Lung (tissue), 12 donors: Measurements from ENCODE around the gene TIGAR. TPM values are rescaled to one million over a fixed set of nuclear protein-coding genes. Genes with fewer than 3 reads are reported as not detected.
A peak's percentile ranks its signal among the peaks of the same experiment; 100 is the strongest.

Experiments used
- ATAC-seq: fragments of 200-7000 bp; cut with Tn5 transposase; one replicate; pipeline ENCODE4 v1.9.1; 2020; ENCODE audit warnings: moderate number of reproducible peaks; ENCODE audit not compliant: insufficient read depth, low FRiP score
- DNase-seq, 3 donors: peaks; one replicate each; pipeline ENCODE4 v3.0.0-alpha.2; 2013 to 2017
- H3K27ac ChIP-seq, 2 donors: one replicate each; pipeline ENCODE4 v1.5.1; 2013; ENCODE audit warnings: mild to moderate bottlenecking in 2 of 2, moderate library complexity in 2 of 2, control low read depth in 1 of 2, inconsistent platforms in 1 of 2, low read depth in 1 of 2, low read length in 1 of 2
- H3K27me3 ChIP-seq, 3 donors: one replicate each; pipeline ENCODE4 v1.5.1; 2013; ENCODE audit warnings: low read length in 2 of 3; ENCODE audit not compliant: control insufficient read depth in 3 of 3, insufficient read depth in 3 of 3
- H3K36me3 ChIP-seq, 4 donors: one replicate each; pipeline ENCODE4 v1.5.1; 2013; ENCODE audit warnings: low read length in 4 of 4, mild to moderate bottlenecking in 1 of 4, moderate library complexity in 1 of 4; ENCODE audit not compliant: control insufficient read depth in 4 of 4, insufficient read depth in 4 of 4
- H3K4me1 ChIP-seq, 5 donors: one replicate each; pipeline ENCODE4 v1.5.1; 2013; ENCODE audit warnings: low read length in 5 of 5, mild to moderate bottlenecking in 2 of 5, moderate library complexity in 1 of 5; ENCODE audit not compliant: control insufficient read depth in 5 of 5, insufficient read depth in 5 of 5
- H3K4me3 ChIP-seq: one replicate; pipeline ENCODE4 v1.5.1; 2013; ENCODE audit warnings: mild to moderate bottlenecking, control low read depth, moderate library complexity
- H3K9ac ChIP-seq, 2 donors: one replicate each; pipeline ENCODE4 v1.5.1; 2013; ENCODE audit warnings: low read length in 2 of 2, control low read depth in 1 of 2; ENCODE audit not compliant: insufficient read depth in 1 of 2
- H3K9me3 ChIP-seq, 4 donors: one replicate each; pipeline ENCODE4 v1.5.1; 2013; ENCODE audit warnings: low read length in 3 of 4, mild to moderate bottlenecking in 1 of 4, moderate library complexity in 1 of 4; ENCODE audit not compliant: control insufficient read depth in 4 of 4, insufficient read depth in 3 of 4
- CTCF ChIP-seq: IDR thresholded peaks from 2 replicates; pipeline ENCODE4 v1.5.1; 2012; ENCODE audit warnings: mild to moderate bottlenecking; ENCODE audit errors: control extremely low read depth, extremely low read depth
- whole genome bisulfite sequencing, 2 donors: extraction: QIAGEN DNeasy Blood & Tissue Kit; methylation state at CpG; one replicate each; pipeline ENCODE4 v1.1.7; 2013; 5-methylcytosine and 5-hydroxymethylcytosine counted together
- polyA plus RNA-seq, 2 donors: library from polyadenylated mRNA; stranded (reverse); fragments of 200-250 nt; gene quantifications; one replicate each; pipeline ENCODE4 v1.2.1, GENCODE V29; 2013
- total RNA-seq, 2 donors: library from RNA; depleted of rRNA in 1 of 2; stranded (reverse); fragments of >200 nt in 1 of 2; gene quantifications; one replicate each; pipeline ENCODE4 v1.2.1, GENCODE V29; 2014 to 2021
- donor health status: control.
- donor health status: control.
- donor health status: Bipolar disorder and iron deficiency.
- donor health status: healthy.
- donor health status: DM: yes; HTN: yes; CAD: no.

The TIGAR gene
- total and polyA plus RNA-seq, 4 donors, result 1.6 to 9.1 (median 6.5) TPM

GRCh38 chr12:4379405-4379804 is 58.4 kb downstream of the TIGAR start, which contains the start of gene FGF23:
Gene FGF23 (minus strand): TSS chr12:4379712. CDS start chr12:4379582, 130 bp downstream.
- Histone ChIP-seq H3K4me1 (no peaks in the 10 kb centered on the region), H3K4me3 (no peak within 1 kb of the TSS), H3K27me3 (peaks cover 0 to 4% (median 3%) of the 10 kb centered on the region in 3 donors), H3K9ac (no peak within 1 kb of the TSS), H3K36me3 (no peaks in the 10 kb centered on the region), H3K27ac (no peak within 1 kb of the TSS), H3K9me3 (peaks cover 0 to 3% (median 0%) of the 10 kb centered on the region in 4 donors)
- ATAC-seq (no peak), DNase-seq (peak; percentile 56 to 70 (median 62))
- no peak for TF ChIP-seq CTCF
- WGBS, 2 donors, result 15 to 26% methylated on average over 7 of the region's 7 CpGs

- no peak for TF ChIP-seq CTCF
- H3K27ac ChIP-seq, result no peak overlapping the region
- H3K9me3 ChIP-seq, result peaks cover 0 to 3% (median 0%) of the 10 kb centered on the region in 4 donors
- no peak overlapping the region for H3K4me3 ChIP-seq
- DNase-seq, result no peak
- ATAC-seq, result no peak
- peaks cover 0 to 4% (median 3%) of the 10 kb centered on the region in 3 donors for H3K27me3 ChIP-seq
- H3K4me1 ChIP-seq, result no peaks in the 10 kb centered on the region
- 82 to 87% methylated on average over 4 of the region's 4 CpGs for WGBS, 2 donors
- H3K9ac ChIP-seq, result no peak overlapping the region
- H3K36me3 ChIP-seq, result no peaks in the 10 kb centered on the region
These were observed 59.3 kb downstream of the TIGAR start for GRCh38 chr12:4380332-4380731.

GRCh38 chr12:4383304-4383865 is 62.4 kb downstream of the TIGAR start:
- no peak for DNase-seq
- Histone ChIP-seq H3K27me3 (peaks cover 0 to 7% (median 0%) of the 10 kb centered on the region in 3 donors), H3K4me3 (no peak overlapping the region), H3K36me3 (no peaks in the 10 kb centered on the region), H3K27ac (no peak overlapping the region), H3K9me3 (peaks cover 0 to 3% (median 0%) of the 10 kb centered on the region in 4 donors), H3K4me1 (no peaks in the 10 kb centered on the region), H3K9ac (no peak overlapping the region)
- 69 to 81% methylated on average over 8 of the region's 8 CpGs for WGBS, 2 donors
- no peak for TF ChIP-seq CTCF
- no peak for ATAC-seq

GRCh38 chr12:4386801-4387200 is 65.8 kb downstream of the TIGAR start:
- H3K36me3 ChIP-seq, result no peaks in the 10 kb centered on the region
- H3K27me3 ChIP-seq, result peaks cover 0 to 7% (median 0%) of the 10 kb centered on the region in 3 donors
- no peak overlapping the region for H3K9ac ChIP-seq
- DNase-seq, result no peak
- peaks cover 0 to 3% (median 0%) of the 10 kb centered on the region in 4 donors for H3K9me3 ChIP-seq
- H3K4me3 ChIP-seq, result no peak overlapping the region
- WGBS, 2 donors, result 80 to 86% methylated on average over 4 of the region's 4 CpGs
- ATAC-seq, result no peak
- H3K27ac ChIP-seq, result no peak overlapping the region
- no peak for TF ChIP-seq CTCF
- H3K4me1 ChIP-seq, result no peaks in the 10 kb centered on the region
